ENCODE results near the gene FNDC5.

Gene FNDC5

GRCh38 chr1:32867671-32868070, 3.0 kb downstream of the FNDC5 start:
- TF ChIP-seq CREB5 (CRISPR knock-in tag; IDR thresholded peaks at IDR 0.05; ENCODE audit: low read depth) (no peak), PATZ1 (CRISPR knock-in tag; IDR thresholded peaks at IDR 0.05; ENCODE audit: borderline replicate concordance) (no peak), SNAI2 (CRISPR knock-in tag; IDR thresholded peaks at IDR 0.05) (no peak), ZFP30 (CRISPR knock-in tag; IDR thresholded peaks at IDR 0.05) (no peak), ZNF70 (CRISPR knock-in tag; IDR thresholded peaks at IDR 0.05) (no peak), ZNF8 (CRISPR knock-in tag; IDR thresholded peaks at IDR 0.05) (no peak), RARB (CRISPR knock-in tag; IDR thresholded peaks at IDR 0.05) (no peak), TOX (CRISPR knock-in tag; IDR thresholded peaks at IDR 0.05; ENCODE audit: borderline replicate concordance) (no peak), OSR1 (CRISPR knock-in tag; IDR thresholded peaks at IDR 0.05) (no peak), ISL1 (CRISPR knock-in tag; IDR thresholded peaks at IDR 0.05) (no peak), POU6F1 (CRISPR knock-in tag; IDR thresholded peaks at IDR 0.05; ENCODE audit: borderline replicate concordance, low read depth) (no peak), ZC3H10 (CRISPR knock-in tag; IDR thresholded peaks at IDR 0.05) (no peak), GLIS3 (CRISPR knock-in tag; IDR thresholded peaks at IDR 0.05) (no peak), ESRRG (CRISPR knock-in tag; IDR thresholded peaks at IDR 0.05) (no peak), ARNTL (CRISPR knock-in tag; IDR thresholded peaks at IDR 0.05; ENCODE audit: borderline replicate concordance, low read depth) (no peak)
- ATAC-seq, result no peak

- TF ChIP-seq ARNTL (CRISPR knock-in tag; IDR thresholded peaks at IDR 0.05; ENCODE audit: borderline replicate concordance, low read depth) (no peak), CSDC2 (CRISPR knock-in tag; IDR thresholded peaks at IDR 0.05) (no peak), ZC3H10 (CRISPR knock-in tag; IDR thresholded peaks at IDR 0.05) (no peak), ZNF70 (CRISPR knock-in tag; IDR thresholded peaks at IDR 0.05) (no peak), PATZ1 (CRISPR knock-in tag; IDR thresholded peaks at IDR 0.05; ENCODE audit: borderline replicate concordance) (no peak), BACH2 (CRISPR knock-in tag; IDR thresholded peaks at IDR 0.05; ENCODE audit: borderline replicate concordance) (no peak), PPARA (CRISPR knock-in tag; IDR thresholded peaks at IDR 0.05; ENCODE audit: borderline replicate concordance) (no peak), TOX (CRISPR knock-in tag; IDR thresholded peaks at IDR 0.05; ENCODE audit: borderline replicate concordance) (no peak), ZFP30 (CRISPR knock-in tag; IDR thresholded peaks at IDR 0.05) (no peak), TSHZ2 (CRISPR knock-in tag; IDR thresholded peaks at IDR 0.05) (no peak), ZNF8 (CRISPR knock-in tag; IDR thresholded peaks at IDR 0.05) (no peak), ZNF565 (CRISPR knock-in tag; conservative IDR thresholded peaks at IDR 0.05; ENCODE audit: low read depth) (no peak), ZFP3 (CRISPR knock-in tag; IDR thresholded peaks at IDR 0.05) (no peak)
- no peak for ATAC-seq
Measured at GRCh38 chr1:32867151-32867550, 3.6 kb downstream of the FNDC5 start.
